ENCODE measurements around the gene CFAP61.

Gene CFAP61

GRCh38 chr20:20404633-20405032 lies 352.3 kb downstream of the CFAP61 start:
- DNase-seq (ENCODE audit: low read depth) = no peak

DNA sequence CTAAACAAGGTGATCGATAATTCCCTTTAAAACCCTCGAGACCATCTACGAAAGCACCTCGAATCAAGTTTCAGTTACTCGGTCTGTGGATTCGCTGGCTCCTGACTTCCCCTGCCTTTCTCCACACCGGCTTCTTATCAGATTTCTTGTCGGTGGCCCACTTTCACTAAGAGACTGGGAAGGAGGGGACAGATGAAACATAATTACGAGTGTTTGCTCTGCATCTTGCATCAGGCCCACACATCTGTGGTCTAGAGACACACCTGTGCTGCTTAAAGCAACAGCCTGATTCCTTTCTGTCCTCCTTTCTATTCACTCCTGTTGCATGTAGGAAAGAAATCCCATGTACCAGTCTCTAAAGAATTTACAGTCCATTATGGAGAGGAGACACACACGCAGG lies 353.3 kb downstream of the CFAP61 start:
- no peak for DNase-seq (ENCODE audit: low read depth)

- DNase-seq (ENCODE audit: low read depth) = no peak
Observed at GRCh38 chr20:20406306-20406705, 354.0 kb downstream of the CFAP61 start.

DNA sequence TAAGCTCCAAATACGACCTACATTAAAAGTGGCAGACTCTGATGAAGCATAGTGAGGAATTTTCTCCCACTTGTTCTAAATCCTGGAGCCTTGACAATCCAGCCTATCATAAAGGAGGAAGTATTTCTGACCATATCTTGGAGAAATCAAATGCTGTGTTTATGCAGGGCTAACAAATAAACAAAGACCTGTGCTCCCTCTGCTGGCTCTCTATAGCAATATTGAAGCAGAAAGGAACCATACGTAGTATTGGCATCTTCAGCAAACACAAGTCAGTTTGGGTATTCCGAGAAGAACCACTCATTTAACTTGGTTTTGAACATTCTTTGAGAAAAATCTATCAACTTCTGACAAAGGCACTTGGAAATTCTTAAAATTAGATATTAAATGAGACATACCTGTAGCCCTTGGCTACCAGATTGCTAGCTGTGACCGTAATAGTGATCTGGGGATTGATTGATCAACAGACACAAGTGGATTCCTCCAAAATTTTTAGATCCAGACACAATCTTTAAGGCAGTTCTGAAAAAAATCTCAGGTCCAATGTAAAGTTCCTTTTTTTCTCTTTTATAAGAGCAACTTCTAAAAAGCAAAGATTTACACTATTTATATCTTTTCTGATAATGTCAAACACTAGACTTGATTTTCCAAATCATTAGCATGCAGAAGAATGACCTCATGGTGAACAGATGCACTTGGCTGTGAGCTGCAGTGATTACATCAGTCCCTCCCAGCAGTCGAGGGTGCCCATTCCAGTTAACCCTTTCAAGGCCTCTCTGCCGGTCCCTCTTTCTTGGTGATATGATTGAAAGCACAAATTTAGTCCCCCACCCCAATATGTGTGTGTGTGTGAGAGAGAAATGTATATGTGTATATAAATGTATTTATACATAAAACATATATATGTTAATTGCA lies 355.8 kb downstream of the CFAP61 start:
- DNase-seq (ENCODE audit: low read depth) = no peak

- no peak for DNase-seq (ENCODE audit: low read depth)
Observed at GRCh38 chr20:20409331-20409730, 357.0 kb downstream of the CFAP61 start.
